ENCODE measurements around the gene FKBP15. TPM values are rescaled to one million over a fixed set of nuclear protein-coding genes. Genes with fewer than 3 reads are reported as not detected.

The FKBP15 gene
- total and polyA plus RNA-seq, 2 donors (not counting 3 experiments of a cell fraction or from before 2014, with no cell fraction given) = 16.8 to 26.8 TPM

DNA sequence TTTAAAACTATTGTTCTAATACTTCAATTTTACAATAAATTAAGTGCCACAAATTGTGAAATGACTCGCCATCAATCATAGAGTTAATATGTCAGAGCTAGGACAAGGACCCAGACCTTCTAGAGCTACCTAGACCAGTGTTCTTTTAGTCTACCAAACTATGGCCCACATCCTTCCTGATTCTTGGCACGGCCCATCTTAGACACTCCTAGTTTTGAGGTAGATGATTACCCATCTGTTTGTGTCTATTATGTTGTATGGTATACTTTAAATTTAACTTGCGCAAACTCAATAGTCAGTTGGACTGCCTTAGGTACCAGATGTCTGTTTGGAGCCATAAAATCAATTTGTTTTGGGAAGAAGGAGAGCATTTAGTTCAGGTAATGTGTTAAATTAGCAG lies 36.8 kb upstream of the FKBP15 start:
- TF ChIP-seq, protein P1, sequence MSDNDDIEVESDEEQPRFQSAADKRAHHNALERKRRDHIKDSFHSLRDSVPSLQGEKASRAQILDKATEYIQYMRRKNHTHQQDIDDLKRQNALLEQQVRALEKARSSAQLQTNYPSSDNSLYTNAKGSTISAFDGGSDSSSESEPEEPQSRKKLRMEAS (IDR thresholded peaks at IDR 0.05; ENCODE audit: insufficient read depth, insufficient read length) = no peak
- TF ChIP-seq POLR2AphosphoS5 (IDR thresholded peaks at IDR 0.05; ENCODE audit: insufficient read depth, low read depth, low read length) (no peak), EZH2 (IDR thresholded peaks at IDR 0.05; ENCODE audit: borderline replicate concordance, low read depth, low read length, severe bottlenecking) (no peak), POLR2A (IDR thresholded peaks at IDR 0.05; ENCODE audit: low read depth, low read length) (no peak), MYC (IDR thresholded peaks at IDR 0.05; ENCODE audit: low read depth, low read length) (no peak), GATA2 (IDR thresholded peaks at IDR 0.05; ENCODE audit: insufficient read depth, insufficient read length, low read depth, low read length) (no peak), JUN (IDR thresholded peaks at IDR 0.05; ENCODE audit: borderline replicate concordance, insufficient read depth, insufficient read length, low read depth) (no peak), FOS (IDR thresholded peaks at IDR 0.05; ENCODE audit: borderline replicate concordance, insufficient read depth, low read length) (no peak)
- TF ChIP-seq, protein P2, sequence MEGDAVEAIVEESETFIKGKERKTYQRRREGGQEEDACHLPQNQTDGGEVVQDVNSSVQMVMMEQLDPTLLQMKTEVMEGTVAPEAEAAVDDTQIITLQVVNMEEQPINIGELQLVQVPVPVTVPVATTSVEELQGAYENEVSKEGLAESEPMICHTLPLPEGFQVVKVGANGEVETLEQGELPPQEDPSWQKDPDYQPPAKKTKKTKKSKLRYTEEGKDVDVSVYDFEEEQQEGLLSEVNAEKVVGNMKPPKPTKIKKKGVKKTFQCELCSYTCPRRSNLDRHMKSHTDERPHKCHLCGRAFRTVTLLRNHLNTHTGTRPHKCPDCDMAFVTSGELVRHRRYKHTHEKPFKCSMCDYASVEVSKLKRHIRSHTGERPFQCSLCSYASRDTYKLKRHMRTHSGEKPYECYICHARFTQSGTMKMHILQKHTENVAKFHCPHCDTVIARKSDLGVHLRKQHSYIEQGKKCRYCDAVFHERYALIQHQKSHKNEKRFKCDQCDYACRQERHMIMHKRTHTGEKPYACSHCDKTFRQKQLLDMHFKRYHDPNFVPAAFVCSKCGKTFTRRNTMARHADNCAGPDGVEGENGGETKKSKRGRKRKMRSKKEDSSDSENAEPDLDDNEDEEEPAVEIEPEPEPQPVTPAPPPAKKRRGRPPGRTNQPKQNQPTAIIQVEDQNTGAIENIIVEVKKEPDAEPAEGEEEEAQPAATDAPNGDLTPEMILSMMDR (IDR thresholded peaks at IDR 0.05; ENCODE audit: extremely low read depth in 1 of 2, insufficient read depth in 1 of 2, low read depth in 1 of 2, low read length in 2 of 2) = no peak
- CTCF ChIA-PET = interaction anchor here (1.4 kb wide), 1 partner anchor 12 kb away, joined by 3 read pairs; no protein-coding TSS in a partner anchor
- Histone ChIP-seq H3K4me1 (ENCODE audit: control insufficient read depth, extremely low read depth, insufficient read depth, low read length) (no peaks in the 10 kb centered on the region), H3K79me2 (ENCODE audit: control insufficient read depth, insufficient read depth, low read length) (no peaks in the 10 kb centered on the region), H3K9me1 (replicated peaks; ENCODE audit: control insufficient read depth, extremely low read depth, insufficient read depth, low read length) (no peaks in the 10 kb centered on the region), H3K9me3 (replicated peaks; ENCODE audit: control insufficient read depth, insufficient read depth, low read length) (no peaks in the 10 kb centered on the region), H2AFZ (ENCODE audit: low read depth, low read length) (no peak overlapping the region), H4K20me1 (replicated peaks; ENCODE audit: control insufficient read depth, extremely low read depth, insufficient read depth, low read length) (no peaks in the 10 kb centered on the region), H3K27me3 (ENCODE audit: control insufficient read depth in 2 of 2, insufficient read depth in 2 of 2, low read length in 2 of 2) (no peaks in the 10 kb centered on the region), H3K36me3 (ENCODE audit: control insufficient read depth in 2 of 2, extremely low read depth in 1 of 2, insufficient read depth in 2 of 2, low read length in 2 of 2) (peaks cover 5 to 10% of the 10 kb centered on the region in 2 experiments), H3K9ac (replicated peaks; ENCODE audit: extremely low read depth, insufficient read depth, low read length) (no peak overlapping the region), H3K27ac (ENCODE audit: insufficient read depth, low read depth, low read length) (no peak overlapping the region), H3K4me3 (replicated peaks in 1 of 3; ENCODE audit: insufficient read depth in 1 of 3, low read depth in 1 of 3, low read length in 3 of 3) (no peak overlapping the region), H3K4me2 (ENCODE audit: insufficient read depth, low read length) (no peak overlapping the region)
- no TSS peak for BruUV-seq (replicated peaks)
- dilution Hi-C loops (cut with MboI; ENCODE audit: extremely low pct_ligation_motif_present, low sequenced_read_pairs) (no loop called here), intact Hi-C loops (cut with micrococcal nuclease) (no loop called here)
- DNase-seq (ENCODE audit: low read depth, low spot score) (no peak), FAIRE-seq (no peak)
- POLR2A ChIA-PET = no interaction called here

Measured in endothelial cell of umbilical vein (primary cell).